HEK293T (cell line): ENCODE results near the gene RGS3.

Source experiments
- ELF4 ChIP-seq: fragments of 450-650 bp; IDR thresholded peaks from 2 replicates; pipeline ENCODE4 v1.6.1; 2017; ENCODE audit warnings: antibody characterized with exemption
- FOXA1 ChIP-seq: fragments of 450-650 bp; IDR thresholded peaks from 2 replicates; pipeline ENCODE4 v1.6.1; 2016; ENCODE audit warnings: mild to moderate bottlenecking
- FOXK2 ChIP-seq: fragments of 450-650 bp; IDR thresholded peaks from 2 replicates; pipeline ENCODE4 v1.6.1; 2016; ENCODE audit warnings: mild to moderate bottlenecking
- HDGF ChIP-seq: fragments of 450-650 bp; IDR thresholded peaks from 2 replicates; pipeline ENCODE4 v1.6.1; 2017; ENCODE audit warnings: antibody characterized with exemption, borderline replicate concordance
- LEF1 ChIP-seq: fragments of 450-650 bp; IDR thresholded peaks from 2 replicates; pipeline ENCODE4 v1.6.1; 2017; ENCODE audit warnings: mild to moderate bottlenecking, borderline replicate concordance
- PKNOX1 ChIP-seq: fragments of 450-650 bp; IDR thresholded peaks from 2 replicates; pipeline ENCODE4 v1.6.1; 2016
- SP1 ChIP-seq: fragments of 450-650 bp; IDR thresholded peaks from 2 replicates; pipeline ENCODE4 v1.6.1; 2017
- SUZ12 ChIP-seq: fragments of 450-650 bp; IDR thresholded peaks from 2 replicates; pipeline ENCODE4 v1.6.1; 2016; ENCODE audit warnings: mild to moderate bottlenecking
- TARDBP ChIP-seq: fragments of 450-650 bp; IDR thresholded peaks from 2 replicates; pipeline ENCODE4 v1.6.1; 2016

DNA sequence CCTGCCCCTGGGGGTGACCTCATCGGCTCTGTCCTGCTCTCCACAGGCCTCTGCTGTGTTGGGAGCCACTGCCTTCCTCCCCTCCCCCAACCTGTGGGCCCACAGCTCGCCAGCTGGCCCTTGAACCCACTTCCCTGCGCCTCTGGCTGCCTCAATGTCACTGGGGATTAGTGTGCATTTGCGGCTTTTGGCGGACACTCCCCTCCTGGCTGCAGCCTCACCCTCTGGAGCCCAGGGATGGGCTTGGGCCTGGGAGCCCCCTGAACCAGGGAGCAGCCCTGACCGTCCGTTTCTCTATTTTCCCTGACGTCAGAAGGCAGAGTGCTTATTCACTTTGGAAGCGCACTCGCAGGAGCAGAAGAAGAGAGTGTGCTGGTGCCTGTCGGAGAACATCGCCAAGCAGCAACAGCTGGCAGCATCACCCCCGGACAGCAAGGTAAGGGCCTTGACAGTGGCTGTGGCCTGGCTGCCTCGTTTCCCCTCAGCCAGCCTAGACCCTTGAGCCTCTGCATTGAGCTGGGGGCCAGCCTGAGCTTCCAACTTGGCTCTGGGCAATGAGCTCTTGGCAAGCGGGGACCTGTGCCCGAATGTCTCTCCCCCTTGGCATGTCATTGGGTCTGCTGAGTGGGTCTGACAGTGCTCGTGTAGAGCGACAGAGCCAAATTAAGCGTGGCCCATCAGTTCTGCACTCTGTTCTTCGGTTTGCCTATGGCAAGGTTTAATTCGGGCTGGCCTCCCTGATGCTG is 73.1 kb downstream of the RGS3 start:
- TF ChIP-seq HDGF: no peak
- TF ChIP-seq SP1: no peak
- TF ChIP-seq PKNOX1: no peak
- no peak for TF ChIP-seq ELF4
- no peak for TF ChIP-seq SUZ12
- TF ChIP-seq FOXK2: no peak
- no peak for TF ChIP-seq LEF1
- TF ChIP-seq FOXA1: no peak
- TF ChIP-seq TARDBP: no peak
